Memory B cell (primary cell): ENCODE results near the gene TUBA1B.

Experiments
- ATAC-seq: fragments of 150-1000 bp; cut with Tn5 transposase; 2 replicates; pipeline ENCODE4 v1.10.0; 2021; ENCODE audit warnings: low read depth, mild to moderate bottlenecking, moderate library complexity
- DNase-seq, 2 donors: peaks; one replicate each; pipeline ENCODE4 v3.0.0; 2022; ENCODE audit warnings: low spot score in 2 of 2
- H3K27ac Mint-ChIP-seq: one replicate; pipeline ENCODE4 v1.8.0; 2022; ENCODE audit warnings: mild to moderate bottlenecking, moderate library complexity, mixed read lengths
- H3K27me3 Mint-ChIP-seq: one replicate; pipeline ENCODE4 v1.8.0; 2022; ENCODE audit warnings: mixed read lengths
- H3K36me3 Mint-ChIP-seq: one replicate; pipeline ENCODE4 v1.8.0; 2022; ENCODE audit warnings: mild to moderate bottlenecking, mixed read lengths
- H3K4me1 Mint-ChIP-seq: one replicate; pipeline ENCODE4 v1.8.0; 2022; ENCODE audit warnings: mixed read lengths
- H3K4me3 Mint-ChIP-seq: one replicate; pipeline ENCODE4 v1.8.0; 2022; ENCODE audit warnings: mild to moderate bottlenecking, moderate library complexity, mixed read lengths
- H3K9me3 Mint-ChIP-seq: one replicate; pipeline ENCODE4 v1.8.0; 2022; ENCODE audit warnings: mixed read lengths

The TUBA1B gene

DNA sequence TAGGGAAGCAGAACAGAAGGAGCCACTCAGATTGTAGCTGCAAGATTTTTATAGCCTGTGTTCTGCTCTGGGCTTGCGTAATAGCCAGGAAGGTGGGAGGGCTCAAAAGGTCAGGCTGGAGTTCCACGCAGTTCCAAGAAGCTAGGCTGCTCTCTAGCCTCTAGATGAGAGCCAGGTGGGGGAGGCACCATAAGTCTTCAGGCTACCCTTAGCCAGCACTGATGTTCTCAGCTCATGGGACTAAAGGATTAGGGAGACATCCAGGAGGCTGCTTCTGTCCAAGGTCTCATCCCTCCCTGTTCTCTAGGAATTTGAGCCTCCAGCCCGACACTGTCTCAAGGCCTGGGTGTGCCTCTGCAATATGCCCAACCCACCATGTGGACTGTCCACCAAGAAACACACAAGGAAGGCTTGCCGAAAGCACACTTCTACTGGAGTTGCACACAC lies 22.2 kb downstream of the TUBA1B start:
- peaks cover 6% of the 10 kb centered on the region for H3K36me3 Mint-ChIP-seq
- peaks cover 33% of the 10 kb centered on the region for H3K4me1 Mint-ChIP-seq
- peak overlapping the region; percentile 94 for H3K4me3 Mint-ChIP-seq
- no peak for DNase-seq
- no peaks in the 10 kb centered on the region for H3K9me3 Mint-ChIP-seq
- peak overlapping the region; percentile 93 for H3K27ac Mint-ChIP-seq
- no peak for ATAC-seq
- no peaks in the 10 kb centered on the region for H3K27me3 Mint-ChIP-seq

GRCh38 chr12:49105504-49106084 lies 25.6 kb downstream of the TUBA1B start:
- DNase-seq, result no peak
- H3K4me3 Mint-ChIP-seq, result no peak overlapping the region
- H3K9me3 Mint-ChIP-seq, result no peaks in the 10 kb centered on the region
- H3K36me3 Mint-ChIP-seq, result peaks cover 17% of the 10 kb centered on the region
- no peak overlapping the region for H3K27ac Mint-ChIP-seq
- peaks cover 30% of the 10 kb centered on the region for H3K4me1 Mint-ChIP-seq
- no peak for ATAC-seq
- no peaks in the 10 kb centered on the region for H3K27me3 Mint-ChIP-seq

- DNase-seq, result no peak
Observed at GRCh38 chr12:49104822-49105221, 26.4 kb downstream of the TUBA1B start.

GRCh38 chr12:49100380-49100779 lies 30.8 kb downstream of the TUBA1B start:
- Mint-ChIP-seq H3K27me3 (peaks cover 3% of the 10 kb centered on the region), H3K36me3 (peaks cover 30% of the 10 kb centered on the region), H3K9me3 (no peaks in the 10 kb centered on the region), H3K27ac (no peak overlapping the region), H3K4me3 (no peak overlapping the region), H3K4me1 (peaks cover 2% of the 10 kb centered on the region)
- DNase-seq, result no peak
- ATAC-seq, result no peak

More at GRCh38 chr12:49104822-49105221, 26.4 kb downstream of the TUBA1B start:
- no peaks in the 10 kb centered on the region for H3K9me3 Mint-ChIP-seq
- ATAC-seq, result no peak
- H3K4me3 Mint-ChIP-seq, result no peak overlapping the region
- H3K27me3 Mint-ChIP-seq, result no peaks in the 10 kb centered on the region
- H3K36me3 Mint-ChIP-seq, result peaks cover 20% of the 10 kb centered on the region
- H3K4me1 Mint-ChIP-seq, result peaks cover 28% of the 10 kb centered on the region
- no peak overlapping the region for H3K27ac Mint-ChIP-seq

GRCh38 chr12:49098703-49099102 lies 32.5 kb downstream of the TUBA1B start:
- Mint-ChIP-seq H3K27ac (no peak overlapping the region), H3K4me3 (no peak overlapping the region), H3K4me1 (peaks cover 8% of the 10 kb centered on the region), H3K9me3 (no peaks in the 10 kb centered on the region), H3K27me3 (peaks cover 11% of the 10 kb centered on the region), H3K36me3 (peaks cover 24% of the 10 kb centered on the region)
- no peak for ATAC-seq
- DNase-seq, result no peak

GRCh38 chr12:49098035-49098451 lies 33.2 kb downstream of the TUBA1B start:
- peak; percentile 60 to 64 for DNase-seq
- peaks cover 10% of the 10 kb centered on the region for H3K4me1 Mint-ChIP-seq

DNA sequence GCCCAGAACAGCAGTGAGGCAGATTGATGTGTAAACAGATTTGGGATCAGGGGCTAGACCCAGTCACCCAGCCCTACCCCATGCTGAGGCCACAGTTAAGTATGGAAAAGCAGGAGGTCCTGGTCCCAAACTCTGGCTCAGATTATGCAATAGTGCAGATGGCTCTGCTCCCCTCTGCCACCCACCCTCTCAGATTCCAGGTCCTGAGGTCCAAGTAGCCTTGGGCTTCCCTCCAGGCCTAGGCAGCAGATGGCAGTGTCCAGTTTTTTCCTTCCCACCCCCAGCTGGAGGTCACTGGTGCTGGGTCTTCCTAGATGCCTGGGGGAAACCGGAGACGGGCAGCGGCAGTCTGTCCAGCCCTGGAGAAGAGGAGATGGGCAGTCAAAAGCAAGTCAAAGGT lies 33.8 kb downstream of the TUBA1B start:
- peaks cover 11% of the 10 kb centered on the region for H3K4me1 Mint-ChIP-seq
- H3K36me3 Mint-ChIP-seq, result peaks cover 24% of the 10 kb centered on the region
- ATAC-seq (no peak), DNase-seq (no peak)
- H3K27me3 Mint-ChIP-seq, result peaks cover 13% of the 10 kb centered on the region
- H3K27ac Mint-ChIP-seq, result no peak overlapping the region
- H3K9me3 Mint-ChIP-seq, result no peaks in the 10 kb centered on the region
- no peak overlapping the region for H3K4me3 Mint-ChIP-seq

More at GRCh38 chr12:49098035-49098451, 33.2 kb downstream of the TUBA1B start:
- Mint-ChIP-seq H3K27ac (no peak overlapping the region), H3K36me3 (peaks cover 24% of the 10 kb centered on the region), H3K9me3 (no peaks in the 10 kb centered on the region), H3K27me3 (peaks cover 13% of the 10 kb centered on the region), H3K4me3 (no peak overlapping the region)
- ATAC-seq, result peak; percentile 70

GRCh38 chr12:49094975-49095365 lies 36.2 kb downstream of the TUBA1B start:
- no peak for ATAC-seq
- no peak overlapping the region for H3K4me3 Mint-ChIP-seq
- peaks cover 26% of the 10 kb centered on the region for H3K4me1 Mint-ChIP-seq
- DNase-seq, result no peak
- H3K9me3 Mint-ChIP-seq, result no peaks in the 10 kb centered on the region
- H3K27ac Mint-ChIP-seq, result no peak overlapping the region
- H3K36me3 Mint-ChIP-seq, result peaks cover 12% of the 10 kb centered on the region
- peaks cover 21% of the 10 kb centered on the region for H3K27me3 Mint-ChIP-seq

- ATAC-seq (peak; percentile 21), DNase-seq (no peak)
- Mint-ChIP-seq H3K36me3 (peaks cover 12% of the 10 kb centered on the region), H3K4me3 (no peak within 1 kb of the TSS), H3K9me3 (no peaks in the 10 kb centered on the region), H3K27ac (no peak within 1 kb of the TSS), H3K27me3 (peaks cover 21% of the 10 kb centered on the region), H3K4me1 (peaks cover 29% of the 10 kb centered on the region)
Observed at GRCh38 chr12:49094160-49094974, 36.8 kb downstream of the TUBA1B start, which contains the start of gene DHH. TSS of gene DHH (minus strand) at chr12:49094801. CDS start at chr12:49094512, 289 bp downstream.

DNA sequence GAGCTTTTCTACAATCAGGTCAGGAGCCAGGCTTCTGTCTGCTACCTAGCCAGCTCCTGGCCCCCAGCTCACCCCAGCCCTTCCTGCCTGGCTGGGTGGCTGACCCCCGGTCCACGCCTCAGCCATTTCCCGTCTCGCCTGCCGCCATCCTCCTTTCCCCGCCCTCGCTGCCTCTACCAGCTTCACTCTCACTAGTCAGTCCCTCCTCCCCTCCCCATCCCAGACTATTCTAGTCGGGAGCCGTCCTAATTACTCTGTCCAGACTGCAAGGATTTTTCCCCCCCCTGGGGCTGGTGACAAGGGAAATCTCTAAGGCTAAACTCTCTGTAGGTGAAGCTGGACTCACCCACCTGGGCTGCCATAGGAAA lies 37.4 kb downstream of the TUBA1B start:
- Mint-ChIP-seq H3K36me3 (peaks cover 12% of the 10 kb centered on the region), H3K4me1 (peaks cover 31% of the 10 kb centered on the region), H3K9me3 (no peaks in the 10 kb centered on the region), H3K27me3 (peaks cover 22% of the 10 kb centered on the region), H3K27ac (no peak overlapping the region), H3K4me3 (no peak overlapping the region)
- ATAC-seq (no peak), DNase-seq (no peak)

DNA sequence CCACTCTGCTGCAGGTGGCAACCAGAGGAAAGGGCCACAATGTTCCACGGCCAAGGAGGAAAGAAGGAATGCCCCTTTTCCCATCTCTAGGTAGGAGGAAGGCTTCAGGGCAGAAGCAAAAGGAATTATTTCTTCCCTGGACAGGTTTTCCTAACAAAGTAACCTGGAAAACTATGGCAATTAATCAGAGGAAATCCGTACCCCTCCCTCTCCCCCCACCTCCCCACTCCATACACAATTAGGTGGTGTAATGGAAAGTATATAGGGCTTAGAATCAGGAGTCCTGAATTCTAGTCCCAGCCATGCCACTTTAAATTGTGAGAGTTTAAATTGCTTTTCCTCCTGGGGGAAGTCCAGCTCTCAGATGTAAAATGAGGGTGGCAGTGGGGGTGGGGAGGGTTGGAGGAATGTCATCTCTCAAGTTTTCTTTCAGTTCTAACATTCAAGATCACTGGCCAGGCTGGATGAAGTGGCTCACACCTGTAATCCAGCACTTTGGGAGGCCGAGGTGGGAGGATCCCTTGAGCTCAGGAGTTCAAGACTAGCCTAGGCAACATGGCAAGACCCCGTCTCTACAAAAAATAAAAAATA lies 38.3 kb downstream of the TUBA1B start:
- Mint-ChIP-seq H3K36me3 (peaks cover 9% of the 10 kb centered on the region), H3K4me1 (peaks cover 38% of the 10 kb centered on the region), H3K27ac (no peak overlapping the region), H3K4me3 (no peak overlapping the region), H3K9me3 (no peaks in the 10 kb centered on the region), H3K27me3 (peaks cover 26% of the 10 kb centered on the region)
- DNase-seq (no peak), ATAC-seq (no peak)

- Mint-ChIP-seq H3K27me3 (peaks cover 26% of the 10 kb centered on the region), H3K4me1 (peaks cover 38% of the 10 kb centered on the region), H3K4me3 (no peak overlapping the region), H3K27ac (peak overlapping the region; percentile 62), H3K9me3 (no peaks in the 10 kb centered on the region), H3K36me3 (peaks cover 9% of the 10 kb centered on the region)
- DNase-seq (peak; percentile 52 to 64), ATAC-seq (peak; percentile 37)
Observed at GRCh38 chr12:49092086-49092815, 38.9 kb downstream of the TUBA1B start.

GRCh38 chr12:49091836-49092085 lies 39.4 kb downstream of the TUBA1B start:
- H3K9me3 Mint-ChIP-seq, result no peaks in the 10 kb centered on the region
- DNase-seq (no peak), ATAC-seq (no peak)
- H3K4me1 Mint-ChIP-seq, result peaks cover 38% of the 10 kb centered on the region
- H3K27me3 Mint-ChIP-seq, result peaks cover 26% of the 10 kb centered on the region
- peaks cover 8% of the 10 kb centered on the region for H3K36me3 Mint-ChIP-seq
- no peak overlapping the region for H3K4me3 Mint-ChIP-seq
- H3K27ac Mint-ChIP-seq, result peak overlapping the region; percentile 62
